NCI-H345 (cell line): ENCODE data around the gene PRKAR1A.
A peak's percentile ranks its signal among the peaks of the same experiment; 100 is the strongest.
"Not testable (repeated sequence)": the region's sequence is repeated elsewhere in the genome, so short reads cannot be mapped to it uniquely, and the experiment has no call there.

ENCODE experiments used
- DNase-seq: peaks from one replicate; lab custom pipeline; 2025; lab: John Stamatoyannopoulos, UW

Gene PRKAR1A

GRCh38 chr17:68512247-68512959, at the start of gene PRKAR1A:
Gene PRKAR1A, plus strand, starts transcription at chr17:68512430. Its CDS starts 2,970 bp downstream, at chr17:68515400.
- peak; percentile 96 for DNase-seq

GRCh38 chr17:68463211-68464019, 48.8 kb upstream of the PRKAR1A start:
- DNase-seq = no peak

- no peak for DNase-seq
These were observed 43.9 kb upstream of the PRKAR1A start for GRCh38 chr17:68468334-68468733.

GRCh38 chr17:68468788-68469187, 43.4 kb upstream of the PRKAR1A start:
- no peak for DNase-seq

GRCh38 chr17:68470961-68471360, 41.3 kb upstream of the PRKAR1A start:
- no peak for DNase-seq

GRCh38 chr17:68480885-68481284, 31.3 kb upstream of the PRKAR1A start:
- DNase-seq = no peak

GRCh38 chr17:68482576-68483041, 29.6 kb upstream of the PRKAR1A start:
- DNase-seq = no peak

GRCh38 chr17:68484458-68484857, 27.8 kb upstream of the PRKAR1A start:
- no peak for DNase-seq

GRCh38 chr17:68489919-68490318, 22.3 kb upstream of the PRKAR1A start:
- DNase-seq = no peak

- DNase-seq = no peak
These were observed 20.6 kb upstream of the PRKAR1A start for GRCh38 chr17:68491381-68492231.

GRCh38 chr17:68492394-68493054, 19.7 kb upstream of the PRKAR1A start:
- not testable (repeated sequence) for DNase-seq

- no peak for DNase-seq
These were observed 17.1 kb upstream of the PRKAR1A start for GRCh38 chr17:68495081-68495480.

GRCh38 chr17:68497885-68498319, 14.3 kb upstream of the PRKAR1A start:
- no peak for DNase-seq

GRCh38 chr17:68498479-68499326, 13.5 kb upstream of the PRKAR1A start:
- DNase-seq = no peak

- DNase-seq = no peak
These were observed 12.6 kb upstream of the PRKAR1A start for GRCh38 chr17:68499587-68499986.

GRCh38 chr17:68501074-68501473, 11.2 kb upstream of the PRKAR1A start:
- no peak for DNase-seq

GRCh38 chr17:68505951-68506350, 6.3 kb upstream of the PRKAR1A start:
- no peak for DNase-seq

GRCh38 chr17:68507576-68507975, 4.7 kb upstream of the PRKAR1A start:
- DNase-seq = no peak

GRCh38 chr17:68509141-68510057, 2.8 kb upstream of the PRKAR1A start:
- peak; percentile 83 for DNase-seq

- DNase-seq = no peak
These were observed 968 bp upstream of the PRKAR1A start for GRCh38 chr17:68511254-68511670.
